Measurements from ENCODE around the gene CTXND1. TPM values are rescaled to one million over a fixed set of nuclear protein-coding genes. Genes with fewer than 3 reads are reported as not detected.

CTXND1 gene
- total and polyA plus RNA-seq, 2 of the 4 experiments (the other 2 are of a cell fraction), result not detected

GRCh38 chr15:80184554-80184953 is 67.5 kb downstream of the CTXND1 start:
- Histone ChIP-seq H2AK9ac (replicated peaks; ENCODE audit: low read depth, low read length, poor library complexity) (no peak overlapping the region), H3K14ac (replicated peaks; ENCODE audit: low read depth, low read length) (no peak overlapping the region), H2BK20ac (ENCODE audit: low read depth, low read length) (no peak overlapping the region), H4K8ac (ENCODE audit: low read depth in 2 of 2, low read length in 2 of 2) (no peak overlapping the region), H3K4me2 (ENCODE audit: low read depth, low read length) (no peak overlapping the region), H3K56ac (ENCODE audit: extremely low read depth, insufficient read depth, low read length) (no peak overlapping the region), H4K20me1 (ENCODE audit: insufficient read depth, low read length) (no peaks in the 10 kb centered on the region), H2BK120ac (ENCODE audit: low read depth, low read length) (no peak overlapping the region), H2AK5ac (ENCODE audit: low read depth, low read length) (no peak overlapping the region), H3K79me1 (ENCODE audit: low read depth in 1 of 2, low read length in 2 of 2) (peaks cover 2 to 4% of the 10 kb centered on the region in 2 experiments), H3K27ac (ENCODE audit: insufficient read depth, low read length) (no peak overlapping the region), H2BK5ac (ENCODE audit: low read depth, low read length, poor library complexity, severe bottlenecking) (no peak overlapping the region), H3K23ac (ENCODE audit: low read depth, low read length) (no peak overlapping the region), H3K36me3 (ENCODE audit: control insufficient read depth, insufficient read depth, low read length) (peaks cover 42% of the 10 kb centered on the region), H3K9me1 (ENCODE audit: insufficient read depth, low read length) (peaks cover 32% of the 10 kb centered on the region), H4K5ac (ENCODE audit: low read depth, low read length) (no peak overlapping the region), H2BK15ac (ENCODE audit: low read depth, low read length) (no peak overlapping the region), H4K91ac (ENCODE audit: insufficient read depth, low read depth, low read length) (no peak overlapping the region), H3K9me3 (ENCODE audit: control insufficient read depth, insufficient read depth, low read length) (no peaks in the 10 kb centered on the region), H3K9ac (ENCODE audit: low read depth, low read length) (no peak overlapping the region), H3K27me3 (ENCODE audit: control insufficient read depth, insufficient read depth, low read length) (no peaks in the 10 kb centered on the region), H3K18ac (ENCODE audit: low read depth, low read length) (no peak overlapping the region), H3K4me1 (ENCODE audit: control insufficient read depth, insufficient read depth, low read length) (peaks cover 10% of the 10 kb centered on the region), H3K4me3 (ENCODE audit: insufficient read depth, low read depth, low read length) (no peak overlapping the region), H3K4ac (ENCODE audit: low read depth, low read length) (no peak overlapping the region), H2AFZ (replicated peaks; ENCODE audit: low read length, poor library complexity) (no peak overlapping the region)
- in situ Hi-C loops (cut with MboI; ENCODE audit: low sequenced_read_pairs) (no loop called here), dilution Hi-C loops (cut with HindIII; ENCODE audit: low sequenced_read_pairs, unreplicated experiment) (no loop called here), intact Hi-C loops (cut with micrococcal nuclease) (no loop called here)
- BruUV-seq (replicated peaks), result no TSS peak
- DNase-seq (no peak), ATAC-seq (ENCODE audit: low read depth) (no peak)
- TF ChIP-seq CEBPB (IDR thresholded peaks at IDR 0.05; ENCODE audit: low read depth, low read length), result no peak
- TF ChIP-seq MAFK (IDR thresholded peaks at IDR 0.05; ENCODE audit: low read depth, low read length), result no peak
- TF ChIP-seq RFX5 (IDR thresholded peaks at IDR 0.05; ENCODE audit: low read depth, low read length), result no peak
- TF ChIP-seq POLR2A (IDR thresholded peaks at IDR 0.05; ENCODE audit: low read depth, low read length), result no peak
- TF ChIP-seq CHD1 (IDR thresholded peaks at IDR 0.05; ENCODE audit: low read depth, low read length), result no peak
- TF ChIP-seq RCOR1 (IDR thresholded peaks at IDR 0.05; ENCODE audit: insufficient replicate concordance, low read length), result no peak
- no peak for TF ChIP-seq BHLHE40 (IDR thresholded peaks at IDR 0.05; ENCODE audit: low read depth, low read length)
- TF ChIP-seq RAD21 (IDR thresholded peaks at IDR 0.05; ENCODE audit: low read length), result no peak
- no peak for TF ChIP-seq SMC3 (IDR thresholded peaks at IDR 0.05; ENCODE audit: low read depth, low read length)
- no peak for TF ChIP-seq CTCF (conservative IDR thresholded peaks at IDR 0.05; ENCODE audit: low read depth, low read length)
- TF ChIP-seq, protein P1, sequence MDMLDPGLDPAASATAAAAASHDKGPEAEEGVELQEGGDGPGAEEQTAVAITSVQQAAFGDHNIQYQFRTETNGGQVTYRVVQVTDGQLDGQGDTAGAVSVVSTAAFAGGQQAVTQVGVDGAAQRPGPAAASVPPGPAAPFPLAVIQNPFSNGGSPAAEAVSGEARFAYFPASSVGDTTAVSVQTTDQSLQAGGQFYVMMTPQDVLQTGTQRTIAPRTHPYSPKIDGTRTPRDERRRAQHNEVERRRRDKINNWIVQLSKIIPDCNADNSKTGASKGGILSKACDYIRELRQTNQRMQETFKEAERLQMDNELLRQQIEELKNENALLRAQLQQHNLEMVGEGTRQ (IDR thresholded peaks at IDR 0.05; ENCODE audit: low read depth, low read length), result no peak
- TF ChIP-seq, protein P2, sequence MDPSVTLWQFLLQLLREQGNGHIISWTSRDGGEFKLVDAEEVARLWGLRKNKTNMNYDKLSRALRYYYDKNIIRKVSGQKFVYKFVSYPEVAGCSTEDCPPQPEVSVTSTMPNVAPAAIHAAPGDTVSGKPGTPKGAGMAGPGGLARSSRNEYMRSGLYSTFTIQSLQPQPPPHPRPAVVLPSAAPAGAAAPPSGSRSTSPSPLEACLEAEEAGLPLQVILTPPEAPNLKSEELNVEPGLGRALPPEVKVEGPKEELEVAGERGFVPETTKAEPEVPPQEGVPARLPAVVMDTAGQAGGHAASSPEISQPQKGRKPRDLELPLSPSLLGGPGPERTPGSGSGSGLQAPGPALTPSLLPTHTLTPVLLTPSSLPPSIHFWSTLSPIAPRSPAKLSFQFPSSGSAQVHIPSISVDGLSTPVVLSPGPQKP (IDR thresholded peaks at IDR 0.05; ENCODE audit: borderline replicate concordance, low read depth, low read length), result no peak
- TF ChIP-seq MXI1 (IDR thresholded peaks at IDR 0.05; ENCODE audit: borderline replicate concordance, low read depth, low read length), result no peak
- no peak for TF ChIP-seq FOS (IDR thresholded peaks at IDR 0.05; ENCODE audit: low read depth, low read length)
- TF ChIP-seq NFE2L2 (IDR thresholded peaks at IDR 0.05; ENCODE audit: low read depth, low read length), result no peak
- no peak for TF ChIP-seq MAZ (IDR thresholded peaks at IDR 0.05; ENCODE audit: borderline replicate concordance, low read depth, low read length)
- CTCF ChIA-PET, result interaction anchor here (0.6 kb wide), 1 partner anchor 578 kb away, joined by 3 read pairs; no protein-coding TSS in a partner anchor
- 82% methylated on average over 3 of the region's 7 CpGs; no CpG with 5 or more reads in 1 of the 2 experiments for whole genome bisulfite sequencing, 2 experiments (ENCODE audit: extremely low coverage in 2 of 2, insufficient read length in 1 of 2)
- POLR2A ChIA-PET (ENCODE audit: unreplicated experiment), result no interaction called here

Measured in IMR-90 (cell line).